ENCODE results near the gene NPC1.
"Not testable (repeated sequence)": the region's sequence is repeated elsewhere in the genome, so short reads cannot be mapped to it uniquely, and the experiment has no call there.

Gene NPC1

DNA sequence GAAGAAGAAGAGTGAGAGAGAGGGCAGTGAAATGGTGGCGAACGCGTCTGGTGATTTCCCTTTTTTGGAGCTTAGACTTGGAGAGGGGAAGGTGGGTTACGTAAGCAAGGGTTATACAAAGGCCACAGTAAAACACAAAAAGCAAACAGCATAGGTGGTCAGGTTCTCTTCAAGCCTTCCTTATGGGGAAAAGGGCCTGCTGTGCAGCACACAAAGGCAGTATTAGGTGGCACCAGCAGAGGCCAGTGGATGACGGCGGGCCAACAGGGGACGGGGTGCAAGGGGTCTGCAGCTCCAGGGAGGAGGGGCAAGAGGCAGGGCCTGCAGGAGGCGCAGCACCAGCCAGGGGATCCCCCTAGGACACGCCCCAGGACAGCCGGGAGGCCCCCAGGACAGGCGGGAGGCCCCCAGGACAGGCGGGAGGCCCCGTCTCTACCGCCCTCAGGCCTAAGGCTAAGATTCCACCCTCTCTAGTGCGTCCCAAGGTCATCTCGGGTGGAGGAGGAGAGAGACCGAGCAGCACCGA is 32.6 kb upstream of the NPC1 start:
- H3K4me1 Mint-ChIP-seq, result peaks cover 14% of the 10 kb centered on the region
- peaks cover 42% of the 10 kb centered on the region for H3K27me3 Mint-ChIP-seq
- DNase-seq, result peak; percentile 13
- H3K4me3 Mint-ChIP-seq, result peak overlapping the region; percentile 24
- H3K36me3 Mint-ChIP-seq (ENCODE audit: low read depth), result no peaks in the 10 kb centered on the region
- H3K9me3 Mint-ChIP-seq, result no peaks in the 10 kb centered on the region
- peak; percentile 56 for ATAC-seq
- no peak overlapping the region for H3K27ac Mint-ChIP-seq

DNA sequence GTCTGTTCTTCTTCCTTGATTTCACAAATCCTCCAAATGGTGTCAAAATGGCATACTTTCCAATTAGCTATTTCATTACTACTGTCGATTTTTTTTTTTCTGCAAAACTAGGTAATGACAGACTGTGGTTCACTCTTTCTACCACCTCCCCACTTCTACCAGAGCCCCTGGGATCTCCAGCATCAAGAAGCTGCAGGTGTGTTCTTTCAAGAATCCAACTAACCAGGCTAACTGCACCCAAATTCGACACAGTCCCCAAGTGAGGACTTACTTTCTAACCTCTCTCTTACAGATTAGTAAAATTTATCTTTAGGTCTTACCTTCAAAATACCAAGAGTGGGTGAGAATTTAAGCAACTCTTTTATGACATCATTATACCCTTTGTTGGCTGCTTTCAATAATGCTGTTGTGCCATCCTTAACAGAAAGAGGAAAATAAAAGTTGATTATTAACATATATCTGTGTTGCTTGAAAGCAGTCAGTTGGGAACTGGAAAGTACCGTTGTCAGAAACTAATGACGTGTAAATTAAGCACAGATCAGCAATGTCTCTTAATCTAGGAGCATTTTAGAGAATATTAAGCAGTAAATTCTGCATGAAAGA is 31.2 kb upstream of the NPC1 start:
- no peak for ATAC-seq
- H3K36me3 Mint-ChIP-seq (ENCODE audit: low read depth), result no peaks in the 10 kb centered on the region
- peaks cover 43% of the 10 kb centered on the region for H3K27me3 Mint-ChIP-seq
- H3K27ac Mint-ChIP-seq, result no peak overlapping the region
- H3K4me1 Mint-ChIP-seq, result peaks cover 14% of the 10 kb centered on the region
- no peaks in the 10 kb centered on the region for H3K9me3 Mint-ChIP-seq
- no peak for DNase-seq
- no peak overlapping the region for H3K4me3 Mint-ChIP-seq

- no peak for DNase-seq
- Mint-ChIP-seq H3K36me3 (ENCODE audit: low read depth) (no peaks in the 10 kb centered on the region), H3K9me3 (no peaks in the 10 kb centered on the region), H3K4me3 (no peak overlapping the region), H3K27ac (no peak overlapping the region), H3K4me1 (peaks cover 14% of the 10 kb centered on the region), H3K27me3 (peaks cover 34% of the 10 kb centered on the region)
- no peak for ATAC-seq
Measured at GRCh38 chr18:23616258-23616657, 30.0 kb upstream of the NPC1 start.

GRCh38 chr18:23614891-23615290 is 28.6 kb upstream of the NPC1 start:
- peaks cover 12% of the 10 kb centered on the region for H3K4me1 Mint-ChIP-seq
- no peak overlapping the region for H3K4me3 Mint-ChIP-seq
- no peak for ATAC-seq
- no peak for DNase-seq
- H3K36me3 Mint-ChIP-seq (ENCODE audit: low read depth), result no peaks in the 10 kb centered on the region
- peaks cover 20% of the 10 kb centered on the region for H3K27me3 Mint-ChIP-seq
- H3K9me3 Mint-ChIP-seq, result no peaks in the 10 kb centered on the region
- H3K27ac Mint-ChIP-seq, result no peak overlapping the region

- Mint-ChIP-seq H3K27me3 (peaks cover 18% of the 10 kb centered on the region), H3K27ac (no peak overlapping the region), H3K9me3 (no peaks in the 10 kb centered on the region), H3K36me3 (ENCODE audit: low read depth) (no peaks in the 10 kb centered on the region), H3K4me1 (peaks cover 7% of the 10 kb centered on the region), H3K4me3 (no peak overlapping the region)
- DNase-seq (no peak), ATAC-seq (no peak)
Measured at GRCh38 chr18:23614413-23614812, 28.1 kb upstream of the NPC1 start.

DNA sequence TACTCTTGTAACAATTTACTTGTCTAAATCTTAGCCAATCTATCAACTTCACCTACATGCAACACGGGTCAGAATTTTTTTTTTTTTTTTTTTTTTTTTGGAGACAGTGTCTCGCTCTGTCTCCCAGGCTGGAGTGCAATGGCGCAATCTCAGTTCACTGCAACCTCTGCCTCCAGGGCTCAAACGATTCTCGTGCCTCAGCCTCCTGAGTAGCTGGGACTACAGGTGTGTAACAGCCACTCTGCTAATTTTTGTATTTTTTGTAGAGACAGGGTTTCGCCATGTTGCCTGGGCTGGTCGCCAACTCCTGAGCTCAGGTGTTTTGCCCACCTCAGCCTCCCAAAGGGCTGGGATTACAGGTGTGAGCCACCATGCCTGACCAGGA is 26.8 kb upstream of the NPC1 start:
- not testable (repeated sequence) for DNase-seq; H3K27ac Mint-ChIP-seq; H3K9me3 Mint-ChIP-seq; ATAC-seq; H3K4me3 Mint-ChIP-seq; H3K4me1 Mint-ChIP-seq; H3K36me3 Mint-ChIP-seq (ENCODE audit: low read depth)
- H3K27me3 Mint-ChIP-seq, result peaks cover 12% of the 10 kb centered on the region

DNA sequence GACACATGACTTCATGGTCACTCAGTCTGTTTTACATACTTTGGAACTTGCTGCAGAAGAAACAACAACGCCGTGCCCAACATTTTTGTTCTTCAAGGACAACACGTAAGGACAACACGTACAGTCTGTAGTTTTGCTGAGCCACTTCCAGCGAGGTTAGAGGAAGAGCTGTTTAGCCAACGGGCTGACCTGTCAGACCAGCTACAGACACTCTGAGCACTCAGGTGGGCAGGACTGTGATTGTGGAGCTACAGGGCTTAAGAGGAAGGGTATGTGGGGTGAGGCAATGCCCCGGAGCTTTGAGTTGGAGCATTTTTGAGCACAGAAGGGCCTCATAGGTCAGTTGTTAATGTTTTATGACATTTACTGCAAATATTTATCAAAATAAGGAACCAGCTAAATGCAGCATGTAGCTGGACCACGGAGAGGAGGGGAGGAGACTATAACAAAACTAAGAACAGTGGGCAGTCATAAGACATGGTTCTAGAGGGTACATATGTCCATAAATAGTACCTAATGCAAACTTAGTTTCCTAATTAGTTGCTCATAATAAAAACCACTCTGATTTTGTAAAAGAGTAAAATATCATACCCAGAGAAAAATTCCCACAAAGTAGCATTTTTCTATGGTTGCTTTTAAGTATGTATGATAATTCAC is 26.3 kb upstream of the NPC1 start:
- Mint-ChIP-seq H3K36me3 (ENCODE audit: low read depth) (no peaks in the 10 kb centered on the region), H3K4me3 (no peak overlapping the region), H3K27ac (no peak overlapping the region), H3K9me3 (no peaks in the 10 kb centered on the region), H3K27me3 (peaks cover 9% of the 10 kb centered on the region), H3K4me1 (no peaks in the 10 kb centered on the region)
- ATAC-seq (no peak), DNase-seq (no peak)

DNA sequence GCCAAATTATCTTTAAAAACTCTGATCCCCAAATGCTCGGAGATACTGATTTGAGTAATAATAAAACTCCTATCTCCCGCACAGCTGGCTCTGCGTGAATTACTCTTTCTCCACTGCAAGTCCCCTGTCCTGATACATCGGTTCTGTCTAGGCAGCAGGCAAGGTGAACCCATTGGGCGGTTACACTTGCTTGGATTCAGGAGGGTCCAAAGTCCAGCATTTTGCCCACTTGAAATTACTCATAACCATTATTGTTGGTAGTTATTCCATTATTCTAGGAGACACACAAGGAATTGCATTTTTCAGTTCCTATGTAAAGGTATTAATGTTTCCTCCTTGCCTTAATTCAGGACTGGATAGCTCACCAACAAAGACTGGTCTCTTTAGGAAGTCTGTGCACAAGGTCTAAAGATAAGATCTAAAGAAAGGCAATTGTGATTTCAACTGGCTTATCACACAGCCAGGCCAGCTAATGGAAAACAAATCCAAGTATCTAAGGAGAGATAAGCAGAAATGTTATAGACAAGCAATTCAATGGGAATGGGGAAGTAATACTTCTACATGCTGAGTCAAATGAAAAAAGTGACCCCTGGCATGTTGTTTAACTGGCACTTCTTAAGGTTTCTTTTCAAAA is 23.2 kb upstream of the NPC1 start:
- Mint-ChIP-seq H3K36me3 (ENCODE audit: low read depth) (no peaks in the 10 kb centered on the region), H3K27me3 (peaks cover 3% of the 10 kb centered on the region), H3K4me3 (no peak overlapping the region), H3K9me3 (no peaks in the 10 kb centered on the region), H3K27ac (no peak overlapping the region), H3K4me1 (no peaks in the 10 kb centered on the region)
- no peak for ATAC-seq
- DNase-seq, result no peak

DNA sequence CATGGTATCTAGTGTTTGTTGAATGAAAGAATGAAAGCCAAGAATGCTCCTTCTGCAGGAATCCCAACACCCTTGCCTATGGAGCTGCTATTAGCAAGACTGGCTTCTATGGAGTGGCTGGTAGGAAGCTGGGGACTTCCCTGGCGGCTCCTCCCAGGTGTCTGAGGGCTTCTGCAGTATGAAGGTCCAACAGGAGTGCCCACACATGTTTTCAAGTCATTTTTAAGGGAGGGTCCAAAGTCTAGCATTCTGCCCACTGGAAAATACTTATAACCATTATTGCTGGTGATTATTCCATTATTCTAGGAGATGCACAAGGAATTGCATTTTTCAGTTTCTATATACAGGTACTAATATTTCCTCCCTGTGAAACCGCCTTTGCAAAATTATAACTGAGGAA is 21.9 kb upstream of the NPC1 start:
- Mint-ChIP-seq H3K27ac (no peak overlapping the region), H3K4me1 (peaks cover 6% of the 10 kb centered on the region), H3K9me3 (no peaks in the 10 kb centered on the region), H3K27me3 (peaks cover 3% of the 10 kb centered on the region), H3K4me3 (no peak overlapping the region), H3K36me3 (ENCODE audit: low read depth) (no peaks in the 10 kb centered on the region)
- ATAC-seq (no peak), DNase-seq (no peak)

- H3K4me3 Mint-ChIP-seq, result no peak overlapping the region
- H3K4me1 Mint-ChIP-seq, result peaks cover 9% of the 10 kb centered on the region
- no peaks in the 10 kb centered on the region for H3K36me3 Mint-ChIP-seq (ENCODE audit: low read depth)
- no peak overlapping the region for H3K27ac Mint-ChIP-seq
- H3K27me3 Mint-ChIP-seq, result peaks cover 2% of the 10 kb centered on the region
- DNase-seq (no peak), ATAC-seq (no peak)
- H3K9me3 Mint-ChIP-seq, result no peaks in the 10 kb centered on the region
Measured at GRCh38 chr18:23605941-23606340, 19.6 kb upstream of the NPC1 start.

DNA sequence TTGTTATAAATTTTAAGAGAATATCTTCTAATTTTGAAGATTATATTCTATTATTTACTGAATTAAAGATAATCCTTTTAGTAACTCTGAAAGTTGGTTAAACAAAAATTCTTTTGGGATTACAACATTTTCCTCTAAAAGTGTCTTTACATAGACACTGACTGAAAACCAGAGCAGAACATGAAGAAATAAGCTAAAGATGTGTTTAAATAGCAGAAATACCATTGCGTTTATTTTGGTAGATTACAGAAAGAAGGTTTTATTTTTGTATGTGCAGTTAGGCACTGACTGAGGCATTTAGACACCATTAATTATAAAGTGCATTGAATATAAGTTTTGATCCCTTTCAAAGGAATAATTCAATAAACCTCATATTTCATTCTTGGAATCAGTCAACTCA is 13.5 kb upstream of the NPC1 start:
- no peak overlapping the region for H3K27ac Mint-ChIP-seq
- peaks cover 9% of the 10 kb centered on the region for H3K4me1 Mint-ChIP-seq
- no peaks in the 10 kb centered on the region for H3K27me3 Mint-ChIP-seq
- H3K36me3 Mint-ChIP-seq (ENCODE audit: low read depth), result no peaks in the 10 kb centered on the region
- H3K4me3 Mint-ChIP-seq, result no peak overlapping the region
- no peak for ATAC-seq
- H3K9me3 Mint-ChIP-seq, result no peaks in the 10 kb centered on the region
- no peak for DNase-seq

DNA sequence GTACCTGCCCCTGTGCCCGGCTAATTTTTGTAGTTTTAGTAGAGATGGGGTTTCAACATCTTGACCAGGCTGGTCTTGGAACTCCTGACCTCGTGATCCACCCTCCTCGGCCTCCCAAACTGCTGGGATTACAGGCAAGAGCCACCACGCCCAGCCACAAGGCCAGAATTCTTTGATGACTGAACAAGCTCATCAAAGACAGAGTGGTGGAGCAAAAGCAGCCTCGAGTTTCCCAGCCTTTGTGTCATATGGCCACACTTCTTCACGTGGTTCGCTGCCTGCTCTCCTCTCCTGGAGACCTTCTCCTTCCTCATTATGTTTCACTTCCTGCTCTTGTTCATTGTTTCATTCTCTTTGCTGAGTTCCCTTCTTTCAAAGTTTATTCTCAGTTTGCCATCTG is 9.9 kb upstream of the NPC1 start:
- Mint-ChIP-seq H3K9me3 (no peaks in the 10 kb centered on the region), H3K27ac (no peak overlapping the region), H3K4me1 (no peaks in the 10 kb centered on the region), H3K27me3 (no peaks in the 10 kb centered on the region), H3K4me3 (no peak overlapping the region), H3K36me3 (ENCODE audit: low read depth) (no peaks in the 10 kb centered on the region)
- DNase-seq (no peak), ATAC-seq (no peak)

DNA sequence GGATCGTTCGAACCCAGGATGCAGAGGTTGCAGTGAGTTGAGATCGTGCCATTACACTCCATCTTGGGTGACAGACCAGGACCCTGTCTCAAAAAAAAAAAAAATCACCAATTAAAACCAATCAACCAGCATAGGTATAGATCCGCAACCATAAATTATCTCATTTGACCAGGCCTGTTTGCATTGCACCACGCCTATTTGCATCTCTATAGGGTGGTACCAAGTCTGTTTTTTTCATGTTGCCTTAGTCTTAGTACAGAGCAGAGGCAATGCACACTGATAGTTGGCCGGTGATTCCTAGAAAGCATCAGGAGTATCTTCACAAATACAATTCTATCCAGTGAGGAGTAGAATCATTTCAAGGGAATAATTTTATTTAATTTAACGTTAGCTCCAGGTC is 9.3 kb upstream of the NPC1 start:
- H3K4me1 Mint-ChIP-seq, result no peaks in the 10 kb centered on the region
- no peak overlapping the region for H3K4me3 Mint-ChIP-seq
- no peaks in the 10 kb centered on the region for H3K36me3 Mint-ChIP-seq (ENCODE audit: low read depth)
- no peaks in the 10 kb centered on the region for H3K27me3 Mint-ChIP-seq
- no peaks in the 10 kb centered on the region for H3K9me3 Mint-ChIP-seq
- H3K27ac Mint-ChIP-seq, result no peak overlapping the region
- ATAC-seq, result no peak
- DNase-seq, result no peak

DNA sequence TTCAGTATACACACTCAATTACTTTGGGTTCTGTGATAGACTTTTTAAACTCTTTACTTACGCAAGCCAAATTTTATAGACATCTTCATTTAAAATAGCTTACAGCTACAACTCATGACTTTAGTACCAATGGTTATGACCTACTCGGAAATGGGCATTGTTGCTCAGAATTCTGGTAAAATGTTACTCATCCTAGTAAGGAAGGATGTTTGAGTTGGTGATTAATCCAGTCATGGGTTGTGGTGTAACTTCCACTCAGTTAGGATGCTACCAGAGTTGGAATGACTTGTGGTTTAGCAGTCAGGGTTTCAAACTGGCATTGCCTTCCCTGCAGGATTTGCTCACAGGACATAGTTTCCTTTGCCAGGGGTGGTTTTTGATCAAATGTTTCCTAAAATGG is 7.4 kb upstream of the NPC1 start:
- Mint-ChIP-seq H3K4me3 (no peak overlapping the region), H3K4me1 (no peaks in the 10 kb centered on the region), H3K27ac (no peak overlapping the region), H3K36me3 (ENCODE audit: low read depth) (no peaks in the 10 kb centered on the region), H3K9me3 (no peaks in the 10 kb centered on the region), H3K27me3 (no peaks in the 10 kb centered on the region)
- ATAC-seq (no peak), DNase-seq (no peak)

DNA sequence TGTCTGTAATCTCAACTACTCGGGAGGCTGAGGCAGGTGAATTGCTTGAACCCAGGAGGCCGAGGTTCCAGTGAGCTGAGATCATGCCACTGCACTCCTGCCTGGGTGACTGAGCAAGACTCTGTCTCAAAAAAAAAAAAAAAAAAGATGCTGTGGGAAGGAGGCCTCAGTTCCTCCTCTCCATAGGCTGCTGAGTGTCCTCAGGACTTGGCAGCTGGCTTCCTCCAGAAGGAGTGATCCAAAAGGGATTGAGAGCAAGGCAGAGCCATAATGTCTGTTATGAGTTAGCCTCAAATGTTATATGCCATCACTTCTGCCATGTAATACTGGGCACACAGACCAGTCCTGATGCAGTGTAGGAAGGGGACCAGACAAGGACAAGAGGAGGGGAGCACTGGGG is 6.6 kb upstream of the NPC1 start:
- Mint-ChIP-seq H3K27ac (no peak overlapping the region), H3K4me1 (no peaks in the 10 kb centered on the region), H3K27me3 (no peaks in the 10 kb centered on the region), H3K36me3 (ENCODE audit: low read depth) (no peaks in the 10 kb centered on the region), H3K9me3 (no peaks in the 10 kb centered on the region), H3K4me3 (no peak overlapping the region)
- no peak for ATAC-seq
- no peak for DNase-seq
